GM19324 (cell line): ENCODE measurements around the gene TBC1D8.

Source experiments
- ATAC-seq: cut with Tn5 transposase; IDR thresholded peaks from one replicate; pipeline ENCODE4 v1.9.1; 2021; ENCODE audit warnings: mild to moderate bottlenecking, moderate library complexity; ENCODE audit not compliant: unreplicated experiment, low FRiP score

TBC1D8 gene

GRCh38 chr2:100963026-100963375 is 188.2 kb downstream of the TBC1D8 start:
- ATAC-seq = no peak

- no peak for ATAC-seq
These were observed 188.7 kb downstream of the TBC1D8 start for GRCh38 chr2:100962366-100963025.

GRCh38 chr2:100960688-100961087 is 190.5 kb downstream of the TBC1D8 start:
- no peak for ATAC-seq

GRCh38 chr2:100959225-100959880 is 191.8 kb downstream of the TBC1D8 start:
- ATAC-seq = no peak

- no peak for ATAC-seq
These were observed 193.1 kb downstream of the TBC1D8 start for GRCh38 chr2:100957996-100958653.
